Chondrocyte (in vitro differentiated cells): Measurements from ENCODE around the gene IL5RA. TPM values are rescaled to one million over a fixed set of nuclear protein-coding genes. Genes with fewer than 3 reads are reported as not detected.

Experiments
- DNase-seq: peaks from one replicate; pipeline ENCODE4 v3.0.0; 2021; ENCODE audit warnings: mixed read lengths, low spot score
- H3K27ac Mint-ChIP-seq: one replicate; pipeline ENCODE4 v1.8.0; 2021; ENCODE audit warnings: mild to moderate bottlenecking, moderate library complexity, mixed read lengths; ENCODE audit not compliant: unreplicated experiment
- H3K27me3 Mint-ChIP-seq: 2 replicates; pipeline ENCODE4 v1.8.0; 2021; ENCODE audit warnings: low read depth, mixed read lengths
- H3K36me3 Mint-ChIP-seq: 2 replicates; pipeline ENCODE4 v1.8.0; 2021; ENCODE audit warnings: low read depth, mixed read lengths
- H3K4me1 Mint-ChIP-seq: 2 replicates; pipeline ENCODE4 v1.8.0; 2021; ENCODE audit warnings: low read depth, mild to moderate bottlenecking, mixed read lengths
- H3K4me3 Mint-ChIP-seq: one replicate; pipeline ENCODE4 v1.8.0; 2021; ENCODE audit warnings: mild to moderate bottlenecking, moderate library complexity, mixed read lengths; ENCODE audit not compliant: unreplicated experiment
- H3K9me3 Mint-ChIP-seq: 2 replicates; pipeline ENCODE4 v1.8.0; 2021; ENCODE audit warnings: low read depth, mixed read lengths
- long read RNA-seq: library from polyadenylated mRNA; stranded (forward); transcript quantifications from one replicate; pipeline ENCODE4 v2.0.0, GENCODE V29; 2021
- total RNA-seq: library from RNA; stranded (reverse); gene quantifications from 3 replicates; pipeline ENCODE4 v1.2.1, GENCODE V29; 2021
- TF ChIP-seq, protein P1 (sequence below): fragments of 200-600 bp; sonication (generic); IDR thresholded peaks from 2 replicates; pipeline ENCODE4 v1.5.0; 2021; ENCODE audit warnings: antibody characterized with exemption, mild to moderate bottlenecking, moderate library complexity

Gene IL5RA
- total RNA-seq = not detected in 3 replicates
- long read RNA-seq = 0 reads

GRCh38 chr3:3110299-3110630 lies at the start of gene IL5RA:
Gene IL5RA, minus strand, starts transcription at chr3:3110374. Its CDS starts 5,390 bp downstream, at chr3:3104984.
- Mint-ChIP-seq H3K4me1 (no peaks in the 10 kb centered on the region), H3K27ac (no peak within 1 kb of the TSS), H3K4me3 (no peak within 1 kb of the TSS), H3K27me3 (peaks cover 35% of the 10 kb centered on the region), H3K9me3 (no peaks in the 10 kb centered on the region), H3K36me3 (no peaks in the 10 kb centered on the region)
- DNase-seq = no peak
- TF ChIP-seq, protein P1, sequence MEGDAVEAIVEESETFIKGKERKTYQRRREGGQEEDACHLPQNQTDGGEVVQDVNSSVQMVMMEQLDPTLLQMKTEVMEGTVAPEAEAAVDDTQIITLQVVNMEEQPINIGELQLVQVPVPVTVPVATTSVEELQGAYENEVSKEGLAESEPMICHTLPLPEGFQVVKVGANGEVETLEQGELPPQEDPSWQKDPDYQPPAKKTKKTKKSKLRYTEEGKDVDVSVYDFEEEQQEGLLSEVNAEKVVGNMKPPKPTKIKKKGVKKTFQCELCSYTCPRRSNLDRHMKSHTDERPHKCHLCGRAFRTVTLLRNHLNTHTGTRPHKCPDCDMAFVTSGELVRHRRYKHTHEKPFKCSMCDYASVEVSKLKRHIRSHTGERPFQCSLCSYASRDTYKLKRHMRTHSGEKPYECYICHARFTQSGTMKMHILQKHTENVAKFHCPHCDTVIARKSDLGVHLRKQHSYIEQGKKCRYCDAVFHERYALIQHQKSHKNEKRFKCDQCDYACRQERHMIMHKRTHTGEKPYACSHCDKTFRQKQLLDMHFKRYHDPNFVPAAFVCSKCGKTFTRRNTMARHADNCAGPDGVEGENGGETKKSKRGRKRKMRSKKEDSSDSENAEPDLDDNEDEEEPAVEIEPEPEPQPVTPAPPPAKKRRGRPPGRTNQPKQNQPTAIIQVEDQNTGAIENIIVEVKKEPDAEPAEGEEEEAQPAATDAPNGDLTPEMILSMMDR = no peak

DNA sequence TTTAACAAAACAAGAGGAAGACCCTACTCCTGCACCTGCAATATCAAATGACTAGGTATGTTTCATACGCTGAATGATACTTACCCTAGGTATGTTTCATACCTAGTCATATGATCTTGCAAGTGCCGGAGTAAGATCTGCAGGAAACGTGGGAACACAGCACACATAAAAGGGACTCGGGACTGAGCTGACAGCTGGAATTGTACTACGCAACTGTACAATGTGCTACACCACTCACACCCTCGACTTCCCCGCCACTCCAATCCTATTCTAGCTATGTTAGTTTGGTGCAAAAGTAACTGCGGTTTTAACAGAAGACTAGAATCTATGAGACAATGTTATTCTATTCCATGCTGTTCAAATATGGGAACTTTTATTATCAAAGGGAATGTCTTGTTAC lies 47.3 kb upstream of the IL5RA start:
- TF ChIP-seq, protein P1 = no peak
- Mint-ChIP-seq H3K27me3 (no peaks in the 10 kb centered on the region), H3K36me3 (peaks cover 19% of the 10 kb centered on the region), H3K9me3 (no peaks in the 10 kb centered on the region), H3K4me3 (no peak overlapping the region), H3K27ac (no peak overlapping the region), H3K4me1 (peaks cover 17% of the 10 kb centered on the region)
- DNase-seq = no peak

DNA sequence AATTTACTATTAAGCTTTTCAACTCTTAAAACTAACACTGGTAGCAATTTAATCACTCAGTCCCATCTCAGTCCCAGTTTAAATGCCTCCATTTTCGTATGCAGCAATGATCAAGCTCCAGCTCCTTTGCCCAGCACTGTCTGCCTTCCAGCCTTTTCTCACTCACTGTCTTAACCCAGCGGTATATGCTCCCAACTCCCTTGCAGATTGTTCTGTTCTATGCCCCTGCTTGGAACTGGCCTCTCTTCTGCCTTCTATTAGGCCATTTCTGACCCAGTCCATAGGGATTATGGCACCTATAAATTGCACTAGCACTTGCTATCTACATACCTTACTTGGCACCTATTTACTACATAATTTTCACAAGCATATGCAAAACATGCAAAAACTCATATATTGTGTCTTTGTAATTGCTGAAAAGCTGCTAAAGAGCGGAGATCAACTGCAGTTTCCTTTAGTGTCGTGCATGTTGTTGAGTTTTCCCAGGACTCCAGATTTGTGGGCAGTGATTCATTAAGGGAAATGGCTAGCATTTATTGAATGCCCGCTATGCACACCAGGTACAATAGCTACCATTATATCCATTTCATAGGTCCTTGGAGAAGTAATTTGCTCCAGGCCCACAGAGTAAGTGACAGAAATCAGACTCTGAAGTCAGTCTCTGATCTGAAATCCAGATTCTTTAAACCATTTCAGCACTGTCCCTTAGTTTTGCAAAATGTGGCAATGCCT lies 44.9 kb upstream of the IL5RA start:
- TF ChIP-seq, protein P1 = no peak
- no peaks in the 10 kb centered on the region for H3K27me3 Mint-ChIP-seq
- peaks cover 29% of the 10 kb centered on the region for H3K36me3 Mint-ChIP-seq
- peaks cover 4% of the 10 kb centered on the region for H3K4me1 Mint-ChIP-seq
- no peaks in the 10 kb centered on the region for H3K9me3 Mint-ChIP-seq
- no peak overlapping the region for H3K27ac Mint-ChIP-seq
- no peak for DNase-seq
- H3K4me3 Mint-ChIP-seq = no peak overlapping the region

- Mint-ChIP-seq H3K36me3 (peaks cover 29% of the 10 kb centered on the region), H3K9me3 (no peaks in the 10 kb centered on the region), H3K4me3 (no peak overlapping the region)
Observed at GRCh38 chr3:3151513-3151912, 41.3 kb upstream of the IL5RA start.

DNA sequence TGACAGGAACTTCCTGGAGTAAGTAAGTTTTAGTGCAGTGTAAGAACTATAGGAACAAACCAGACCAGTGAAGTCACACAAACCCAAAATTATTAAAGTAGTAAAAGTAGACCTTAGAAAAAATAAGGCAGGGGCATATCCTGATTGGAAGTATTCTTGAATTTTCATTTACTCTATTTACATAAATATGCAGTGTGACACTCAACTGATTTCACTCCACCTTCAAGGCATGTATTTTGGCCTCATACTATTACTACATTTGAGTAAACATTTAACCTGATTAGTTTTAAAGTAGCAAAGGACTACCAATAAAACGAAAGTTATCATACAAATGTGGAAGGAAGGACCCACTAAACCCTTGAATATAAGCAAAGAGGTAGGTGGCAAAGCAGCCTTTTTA lies 39.4 kb upstream of the IL5RA start:
- H3K9me3 Mint-ChIP-seq = no peaks in the 10 kb centered on the region
- H3K27ac Mint-ChIP-seq = no peak overlapping the region
- TF ChIP-seq, protein P1 = no peak
- DNase-seq = no peak
- no peaks in the 10 kb centered on the region for H3K27me3 Mint-ChIP-seq
- peaks cover 35% of the 10 kb centered on the region for H3K36me3 Mint-ChIP-seq
- peaks cover 15% of the 10 kb centered on the region for H3K4me1 Mint-ChIP-seq
- no peak overlapping the region for H3K4me3 Mint-ChIP-seq

More at GRCh38 chr3:3151513-3151912, 41.3 kb upstream of the IL5RA start:
- TF ChIP-seq, protein P1 = no peak
- Mint-ChIP-seq H3K4me1 (peaks cover 7% of the 10 kb centered on the region), H3K27ac (no peak overlapping the region), H3K27me3 (no peaks in the 10 kb centered on the region)
- no peak for DNase-seq
